Measurements from ENCODE around the gene SULT2B1.

SULT2B1 gene

GRCh38 chr19:48596237-48596636 lies 44.3 kb downstream of the SULT2B1 start:
- TF ChIP-seq POLR2AphosphoS5 (IDR thresholded peaks at IDR 0.05; ENCODE audit: low read depth, low read length): no peak
- no peak for DNase-seq (ENCODE audit: insufficient read length)
- no peak for FAIRE-seq

DNA sequence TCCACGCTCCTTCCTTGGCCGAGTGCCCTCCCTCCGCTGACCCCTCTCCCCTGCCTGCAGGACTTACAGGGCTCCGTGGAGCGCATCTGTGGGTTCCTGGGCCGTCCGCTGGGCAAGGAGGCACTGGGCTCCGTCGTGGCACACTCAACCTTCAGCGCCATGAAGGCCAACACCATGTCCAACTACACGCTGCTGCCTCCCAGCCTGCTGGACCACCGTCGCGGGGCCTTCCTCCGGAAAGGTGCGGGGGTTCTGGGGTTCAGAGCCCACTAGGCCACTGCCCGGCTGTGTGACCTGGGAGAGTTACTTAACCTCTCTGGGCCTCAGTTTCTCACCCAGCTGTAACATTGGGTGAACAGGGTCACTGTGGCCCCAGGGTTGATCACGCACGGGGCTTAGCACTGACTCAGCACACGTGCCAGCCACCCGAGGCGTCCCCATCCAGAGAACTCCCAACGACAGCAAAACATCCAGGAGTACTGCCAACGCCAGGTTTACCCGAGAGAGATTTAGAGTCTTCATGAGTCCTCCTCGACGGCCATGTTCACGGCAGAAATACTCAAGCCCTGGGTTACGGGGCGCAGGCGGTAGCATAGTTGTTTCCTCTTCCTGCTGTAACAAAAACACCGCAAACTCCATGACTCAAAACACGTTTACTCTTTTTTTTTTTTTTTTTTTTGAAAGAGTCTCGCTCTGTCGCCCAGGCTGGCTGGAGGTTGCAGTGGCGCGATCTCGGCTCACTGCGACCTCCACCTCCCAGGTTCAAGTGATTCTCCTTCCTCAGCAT lies 44.9 kb downstream of the SULT2B1 start:
- FAIRE-seq: peak; percentile 66
- DNase-seq (ENCODE audit: insufficient read length): no peak
- TF ChIP-seq POLR2A (IDR thresholded peaks at IDR 0.05; ENCODE audit: low read depth, low read length) (peak; percentile 61; the same call in 1 of the 2 replicates), TAF1 (IDR thresholded peaks at IDR 0.05; ENCODE audit: borderline replicate concordance, low read depth, low read length) (no peak), POLR2AphosphoS5 (IDR thresholded peaks at IDR 0.05; ENCODE audit: low read depth, low read length) (peak; percentile 25; the same call in 1 of the 2 replicates)

DNA sequence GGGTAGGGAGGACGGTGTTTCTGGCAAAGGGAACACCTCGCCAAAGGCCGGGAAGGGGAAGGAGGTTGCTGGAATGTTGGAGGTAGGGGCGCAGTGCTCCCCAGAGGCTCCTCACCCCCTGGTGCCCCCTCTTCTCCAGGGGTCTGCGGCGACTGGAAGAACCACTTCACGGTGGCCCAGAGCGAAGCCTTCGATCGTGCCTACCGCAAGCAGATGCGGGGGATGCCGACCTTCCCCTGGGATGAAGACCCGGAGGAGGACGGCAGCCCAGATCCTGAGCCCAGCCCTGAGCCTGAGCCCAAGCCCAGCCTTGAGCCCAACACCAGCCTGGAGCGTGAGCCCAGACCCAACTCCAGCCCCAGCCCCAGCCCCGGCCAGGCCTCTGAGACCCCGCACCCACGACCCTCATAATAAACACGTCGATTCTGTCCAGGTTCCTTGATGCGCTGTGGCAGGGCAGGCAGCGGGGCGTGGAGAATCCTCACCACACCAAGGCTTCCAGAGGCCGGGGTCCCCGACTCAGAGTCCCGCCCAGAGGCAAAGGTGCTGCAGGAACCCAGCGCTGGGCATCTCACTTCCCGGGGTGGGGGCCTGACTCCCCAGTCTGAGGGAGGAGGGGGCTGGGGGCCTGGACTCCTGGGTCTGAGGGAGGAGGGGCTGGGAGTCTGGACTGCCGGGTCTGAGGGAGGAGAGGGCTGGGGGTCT lies 47.2 kb downstream of the SULT2B1 start:
- DNase-seq (ENCODE audit: insufficient read length): peak; percentile 13
- no peak for FAIRE-seq
- TF ChIP-seq POLR2A (IDR thresholded peaks at IDR 0.05; ENCODE audit: low read depth, low read length) (no peak), TAF1 (IDR thresholded peaks at IDR 0.05; ENCODE audit: borderline replicate concordance, low read depth, low read length) (no peak), POLR2AphosphoS5 (IDR thresholded peaks at IDR 0.05; ENCODE audit: low read depth, low read length) (no peak)

- FAIRE-seq (no peak), DNase-seq (ENCODE audit: insufficient read length) (no peak)
- no peak for TF ChIP-seq POLR2AphosphoS5 (IDR thresholded peaks at IDR 0.05; ENCODE audit: low read depth, low read length)
- no peak for TF ChIP-seq TAF1 (IDR thresholded peaks at IDR 0.05; ENCODE audit: borderline replicate concordance, low read depth, low read length)
- TF ChIP-seq POLR2A (IDR thresholded peaks at IDR 0.05; ENCODE audit: low read depth, low read length): no peak
These were observed 48.9 kb downstream of the SULT2B1 start for GRCh38 chr19:48600679-48601417.

GRCh38 chr19:48603001-48603400 lies 51.0 kb downstream of the SULT2B1 start:
- TF ChIP-seq TAF1 (IDR thresholded peaks at IDR 0.05; ENCODE audit: borderline replicate concordance, low read depth, low read length) (no peak), POLR2AphosphoS5 (IDR thresholded peaks at IDR 0.05; ENCODE audit: low read depth, low read length) (no peak), POLR2A (IDR thresholded peaks at IDR 0.05; ENCODE audit: low read depth, low read length) (no peak)
- DNase-seq (ENCODE audit: insufficient read length) (no peak), FAIRE-seq (no peak)

GRCh38 chr19:48603449-48603848 lies 51.5 kb downstream of the SULT2B1 start:
- TF ChIP-seq TAF1 (IDR thresholded peaks at IDR 0.05; ENCODE audit: borderline replicate concordance, low read depth, low read length) (no peak), POLR2AphosphoS5 (IDR thresholded peaks at IDR 0.05; ENCODE audit: low read depth, low read length) (no peak), POLR2A (IDR thresholded peaks at IDR 0.05; ENCODE audit: low read depth, low read length) (no peak)
- no peak for FAIRE-seq
- no peak for DNase-seq (ENCODE audit: insufficient read length)

- FAIRE-seq (no peak), DNase-seq (ENCODE audit: insufficient read length) (no peak)
- TF ChIP-seq TAF1 (IDR thresholded peaks at IDR 0.05; ENCODE audit: borderline replicate concordance, low read depth, low read length): no peak
- no peak for TF ChIP-seq POLR2AphosphoS5 (IDR thresholded peaks at IDR 0.05; ENCODE audit: low read depth, low read length)
- TF ChIP-seq POLR2A (IDR thresholded peaks at IDR 0.05; ENCODE audit: low read depth, low read length): no peak
These were observed 51.9 kb downstream of the SULT2B1 start for GRCh38 chr19:48603850-48604249.

GRCh38 chr19:48606463-48607358 lies 54.7 kb downstream of the SULT2B1 start, which contains the start of gene SPACA4:
Gene SPACA4, plus strand, starts transcription at chr19:48606742. Its CDS starts 237 bp downstream, at chr19:48606979.
- FAIRE-seq (no peak), DNase-seq (ENCODE audit: insufficient read length) (no peak)
- TF ChIP-seq TAF1 (IDR thresholded peaks at IDR 0.05; ENCODE audit: borderline replicate concordance, low read depth, low read length) (no peak), POLR2AphosphoS5 (IDR thresholded peaks at IDR 0.05; ENCODE audit: low read depth, low read length) (no peak), POLR2A (IDR thresholded peaks at IDR 0.05; ENCODE audit: low read depth, low read length) (no peak)

GRCh38 chr19:48607359-48607755 lies 55.4 kb downstream of the SULT2B1 start:
- FAIRE-seq (no peak), DNase-seq (ENCODE audit: insufficient read length) (no peak)
- no peak for TF ChIP-seq POLR2AphosphoS5 (IDR thresholded peaks at IDR 0.05; ENCODE audit: low read depth, low read length)
- TF ChIP-seq TAF1 (IDR thresholded peaks at IDR 0.05; ENCODE audit: borderline replicate concordance, low read depth, low read length): no peak
- no peak for TF ChIP-seq POLR2A (IDR thresholded peaks at IDR 0.05; ENCODE audit: low read depth, low read length)

DNA sequence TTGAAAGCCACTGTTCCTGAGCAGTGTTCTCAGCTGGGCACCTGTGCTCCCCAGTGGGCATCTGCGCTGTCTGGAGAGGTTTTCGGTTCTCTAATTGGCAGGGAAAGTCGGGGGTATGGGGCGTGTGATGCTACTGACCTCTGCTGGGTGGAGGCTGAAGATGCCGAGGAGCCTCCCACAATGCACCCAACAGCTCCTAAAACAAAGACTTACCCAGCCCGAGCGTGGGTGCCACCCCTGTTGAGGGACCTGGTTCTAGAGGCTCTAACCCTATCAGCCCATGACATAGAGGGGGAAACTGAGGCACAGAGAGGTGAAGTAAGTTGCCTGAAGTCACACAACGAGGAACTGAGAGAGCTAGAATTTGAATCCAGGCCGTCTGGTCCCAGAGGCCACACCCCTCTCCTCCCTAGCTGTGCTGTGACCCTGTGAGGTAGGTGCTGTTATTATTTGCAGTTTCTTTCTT lies 56.9 kb downstream of the SULT2B1 start:
- DNase-seq (ENCODE audit: insufficient read length) (peak; percentile 61), FAIRE-seq (peak; percentile 44)
- TF ChIP-seq POLR2AphosphoS5 (IDR thresholded peaks at IDR 0.05; ENCODE audit: low read depth, low read length): no peak
- no peak for TF ChIP-seq POLR2A (IDR thresholded peaks at IDR 0.05; ENCODE audit: low read depth, low read length)
- TF ChIP-seq TAF1 (IDR thresholded peaks at IDR 0.05; ENCODE audit: borderline replicate concordance, low read depth, low read length): no peak
